KMS-11 (cell line): ENCODE measurements around the gene NGEF.

Source experiments
- H2AFZ ChIP-seq: fragments of 200-600 bp; sonication (generic); 2 replicates; pipeline ENCODE4 v1.6.1; 2016; ENCODE audit warnings: antibody characterized with exemption, mixed run types, low read depth
- H3K27ac ChIP-seq: fragments of 200-600 bp; sonication (generic); 2 replicates; pipeline ENCODE4 v1.6.1; 2016; ENCODE audit warnings: mild to moderate bottlenecking, mixed run types
- H3K27me3 ChIP-seq: fragments of 200-600 bp; sonication (generic); 2 replicates; pipeline ENCODE4 v1.6.1; 2017; ENCODE audit warnings: mild to moderate bottlenecking, low read depth, mixed run types, moderate library complexity; ENCODE audit not compliant: insufficient read depth
- H3K36me3 ChIP-seq: fragments of 200-600 bp; sonication (generic); 2 replicates; pipeline ENCODE4 v1.6.1; 2017; ENCODE audit warnings: mild to moderate bottlenecking, mixed run types; ENCODE audit not compliant: insufficient read depth
- H3K4me1 ChIP-seq: fragments of 200-600 bp; sonication (generic); 2 replicates; pipeline ENCODE4 v1.6.1; 2016; ENCODE audit warnings: mild to moderate bottlenecking, low read depth, mixed run types; ENCODE audit not compliant: poor library complexity, severe bottlenecking
- H3K4me2 ChIP-seq: fragments of 200-600 bp; sonication (generic); 2 replicates; pipeline ENCODE4 v1.7.0; 2016; ENCODE audit warnings: mild to moderate bottlenecking, mixed run types
- H3K4me3 ChIP-seq: fragments of 200-600 bp; sonication (generic); IDR thresholded peaks from 2 replicates; pipeline ENCODE4 v1.6.1; 2017; ENCODE audit warnings: low read depth, low read length, mixed read lengths; ENCODE audit not compliant: insufficient read depth
- H3K79me2 ChIP-seq: fragments of 200-600 bp; sonication (generic); 2 replicates; pipeline ENCODE4 v1.6.1; 2016; ENCODE audit warnings: low read depth, mixed run types; ENCODE audit not compliant: insufficient read depth
- H3K9ac ChIP-seq: fragments of 200-600 bp; sonication (generic); 2 replicates; pipeline ENCODE4 v1.6.1; 2016; ENCODE audit warnings: mild to moderate bottlenecking, mixed run types
- H4K20me1 ChIP-seq: fragments of 200-600 bp; sonication (generic); 2 replicates; pipeline ENCODE4 v1.6.1; 2016; ENCODE audit warnings: mild to moderate bottlenecking, mixed run types; ENCODE audit not compliant: insufficient read depth
- TF ChIP-seq, protein P1 (sequence below): fragments of 200-600 bp; sonication (generic); conservative IDR thresholded peaks from 2 replicates; pipeline ENCODE4 v1.6.1; 2017; ENCODE audit warnings: low read depth, mild to moderate bottlenecking, antibody characterized with exemption, low read length, moderate library complexity, mixed read lengths

NGEF gene

DNA sequence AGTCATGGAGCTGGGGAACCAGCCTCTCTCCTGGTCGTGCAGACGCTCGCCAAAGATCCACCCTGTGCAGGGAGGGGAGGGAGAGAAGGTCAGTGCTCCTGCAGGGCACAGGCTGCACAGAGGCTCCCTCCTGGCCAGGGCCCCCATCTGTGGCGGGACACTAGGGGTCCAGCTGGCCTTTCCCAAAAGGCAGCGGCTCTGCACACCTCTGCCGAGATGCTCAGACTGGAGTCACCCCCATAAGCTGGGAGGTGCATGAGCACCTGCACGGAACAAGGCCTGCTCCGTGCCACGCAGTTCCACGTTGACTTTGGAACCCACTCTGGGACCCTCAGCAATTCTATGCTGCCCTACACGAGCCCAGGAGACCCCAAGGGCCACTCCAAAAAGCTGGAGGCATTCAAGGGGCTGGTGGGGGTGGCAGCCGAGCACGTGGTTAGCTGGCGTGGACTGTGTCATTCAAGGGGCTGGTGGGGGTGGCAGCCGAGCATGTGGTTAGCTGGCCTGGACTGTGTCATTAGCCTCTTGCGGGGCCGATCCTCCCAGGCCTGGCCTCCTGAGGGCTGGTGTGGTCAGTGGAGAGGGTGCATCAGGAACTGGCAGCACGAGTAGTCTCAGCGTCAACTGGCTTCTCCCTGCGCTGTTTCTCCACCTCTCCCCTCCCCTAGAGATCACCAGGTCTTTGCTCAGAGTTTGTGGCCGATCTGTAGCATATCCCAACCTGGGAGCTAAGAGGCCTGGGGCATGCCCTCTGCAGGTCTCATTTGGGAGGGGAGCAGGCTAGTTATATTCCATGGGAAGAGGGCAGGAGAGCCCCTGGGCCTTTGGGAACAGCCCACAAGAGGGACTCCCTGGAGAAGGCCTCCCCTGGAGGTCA lies 133.2 kb downstream of the NGEF start:
- H3K27ac ChIP-seq, result no peak overlapping the region
- no peaks in the 10 kb centered on the region for H4K20me1 ChIP-seq
- TF ChIP-seq, protein P1, sequence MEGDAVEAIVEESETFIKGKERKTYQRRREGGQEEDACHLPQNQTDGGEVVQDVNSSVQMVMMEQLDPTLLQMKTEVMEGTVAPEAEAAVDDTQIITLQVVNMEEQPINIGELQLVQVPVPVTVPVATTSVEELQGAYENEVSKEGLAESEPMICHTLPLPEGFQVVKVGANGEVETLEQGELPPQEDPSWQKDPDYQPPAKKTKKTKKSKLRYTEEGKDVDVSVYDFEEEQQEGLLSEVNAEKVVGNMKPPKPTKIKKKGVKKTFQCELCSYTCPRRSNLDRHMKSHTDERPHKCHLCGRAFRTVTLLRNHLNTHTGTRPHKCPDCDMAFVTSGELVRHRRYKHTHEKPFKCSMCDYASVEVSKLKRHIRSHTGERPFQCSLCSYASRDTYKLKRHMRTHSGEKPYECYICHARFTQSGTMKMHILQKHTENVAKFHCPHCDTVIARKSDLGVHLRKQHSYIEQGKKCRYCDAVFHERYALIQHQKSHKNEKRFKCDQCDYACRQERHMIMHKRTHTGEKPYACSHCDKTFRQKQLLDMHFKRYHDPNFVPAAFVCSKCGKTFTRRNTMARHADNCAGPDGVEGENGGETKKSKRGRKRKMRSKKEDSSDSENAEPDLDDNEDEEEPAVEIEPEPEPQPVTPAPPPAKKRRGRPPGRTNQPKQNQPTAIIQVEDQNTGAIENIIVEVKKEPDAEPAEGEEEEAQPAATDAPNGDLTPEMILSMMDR, result no peak
- H2AFZ ChIP-seq, result no peak overlapping the region
- no peaks in the 10 kb centered on the region for H3K79me2 ChIP-seq
- H3K36me3 ChIP-seq, result no peaks in the 10 kb centered on the region
- H3K4me3 ChIP-seq, result no peak overlapping the region
- no peaks in the 10 kb centered on the region for H3K4me1 ChIP-seq
- H3K4me2 ChIP-seq, result no peak overlapping the region
- H3K27me3 ChIP-seq, result no peaks in the 10 kb centered on the region
- no peak overlapping the region for H3K9ac ChIP-seq

DNA sequence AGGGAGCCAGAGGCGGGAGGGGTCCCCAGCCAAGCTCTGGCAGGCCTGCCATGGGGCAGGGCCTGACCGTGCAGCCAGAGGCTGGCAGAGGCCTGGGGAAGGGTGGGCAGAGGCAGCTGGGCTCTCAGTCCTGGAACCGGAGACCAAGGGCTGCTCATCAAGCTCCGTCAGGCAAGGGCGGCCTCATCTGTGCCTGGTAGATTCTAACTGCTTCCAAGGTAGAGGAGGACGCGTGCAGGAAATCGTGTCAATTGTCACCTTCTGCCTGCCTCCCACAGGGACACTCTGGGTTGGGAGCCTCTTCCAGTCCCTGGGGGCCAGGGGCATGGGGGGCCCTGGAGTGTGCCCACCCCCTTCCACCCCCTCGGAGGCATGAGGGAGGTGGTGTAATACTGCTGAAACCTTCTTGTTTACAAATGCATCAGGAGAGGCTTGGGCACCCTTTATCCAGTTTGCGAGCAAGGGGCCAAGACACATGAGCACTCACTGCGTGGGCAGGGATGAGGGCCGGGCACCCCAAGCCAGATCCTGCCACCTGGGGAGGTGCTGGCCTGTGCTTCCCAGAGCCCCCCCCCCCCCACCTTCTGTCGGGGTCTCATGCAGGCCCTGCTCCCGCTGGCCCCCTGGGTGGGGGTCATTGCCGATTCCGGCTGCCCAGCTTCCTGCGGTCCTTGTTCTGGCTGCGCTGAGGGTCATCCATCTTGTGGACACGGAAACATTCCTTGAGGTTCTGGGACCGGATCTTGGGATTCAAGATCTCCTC lies 134.0 kb downstream of the NGEF start:
- no peaks in the 10 kb centered on the region for H3K79me2 ChIP-seq
- H3K9ac ChIP-seq, result no peak overlapping the region
- TF ChIP-seq, protein P1, result no peak
- H4K20me1 ChIP-seq, result no peaks in the 10 kb centered on the region
- no peaks in the 10 kb centered on the region for H3K36me3 ChIP-seq
- no peak overlapping the region for H3K4me3 ChIP-seq
- H3K4me1 ChIP-seq, result no peaks in the 10 kb centered on the region
- H3K27me3 ChIP-seq, result no peaks in the 10 kb centered on the region
- no peak overlapping the region for H2AFZ ChIP-seq
- H3K27ac ChIP-seq, result no peak overlapping the region
- no peak overlapping the region for H3K4me2 ChIP-seq

DNA sequence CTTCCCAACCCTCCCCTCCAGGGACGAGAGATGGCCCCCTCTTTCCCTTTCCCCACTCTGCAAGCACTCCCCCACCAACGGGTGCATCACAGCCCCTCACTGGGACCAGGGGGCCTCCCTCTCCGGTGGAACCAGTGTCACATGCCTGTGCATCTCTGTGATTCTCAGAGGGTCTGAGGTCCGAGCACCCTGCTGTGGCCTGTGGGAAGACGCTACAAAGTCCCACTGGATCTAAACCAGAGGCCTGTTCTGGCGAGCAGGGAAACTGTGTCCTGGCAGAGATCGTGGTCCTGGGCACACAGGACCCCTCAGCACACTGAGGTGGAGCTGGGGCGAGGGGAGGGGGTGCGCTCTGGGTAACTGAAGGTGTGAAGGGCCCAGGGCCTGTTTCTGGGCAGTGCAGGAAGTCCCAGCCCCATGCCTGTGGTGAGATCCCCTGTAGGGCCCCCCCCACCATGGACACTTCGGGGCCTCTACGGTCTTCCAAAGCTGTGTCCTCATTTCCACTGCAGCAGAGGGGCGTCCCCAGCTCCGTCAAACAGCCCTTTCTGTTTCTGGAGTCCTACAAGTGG lies 135.0 kb downstream of the NGEF start:
- no peaks in the 10 kb centered on the region for H3K79me2 ChIP-seq
- TF ChIP-seq, protein P1, result no peak
- H3K4me3 ChIP-seq, result no peak overlapping the region
- H3K27ac ChIP-seq, result no peak overlapping the region
- H3K4me2 ChIP-seq, result no peak overlapping the region
- H3K9ac ChIP-seq, result no peak overlapping the region
- H2AFZ ChIP-seq, result no peak overlapping the region
- H3K36me3 ChIP-seq, result no peaks in the 10 kb centered on the region
- no peaks in the 10 kb centered on the region for H3K4me1 ChIP-seq
- H4K20me1 ChIP-seq, result no peaks in the 10 kb centered on the region
- H3K27me3 ChIP-seq, result no peaks in the 10 kb centered on the region

DNA sequence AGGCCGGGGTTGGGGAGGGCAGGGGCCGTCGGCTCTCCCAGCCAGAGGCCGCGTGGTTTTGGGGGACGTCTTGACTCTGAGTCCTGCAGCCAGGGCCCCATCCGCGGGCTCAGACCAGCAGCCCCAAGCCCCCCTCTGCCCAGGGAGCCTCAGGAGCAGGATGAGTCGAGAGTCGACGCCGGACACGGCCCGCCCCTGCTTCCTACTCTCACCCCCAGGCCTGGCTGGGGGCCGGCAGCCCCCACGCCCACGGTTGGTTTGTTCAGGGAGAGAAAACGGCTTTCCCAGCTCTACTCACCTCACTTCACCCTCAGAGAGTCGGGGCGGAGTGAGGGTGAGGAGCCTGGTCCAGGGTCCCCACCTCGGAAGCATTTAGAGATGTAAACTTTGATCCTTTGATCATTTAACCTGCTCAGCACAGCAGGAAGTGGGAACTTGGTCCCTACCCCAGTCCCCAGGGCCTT lies 136.0 kb downstream of the NGEF start:
- Histone ChIP-seq H2AFZ (peak overlapping the region; percentile 64; the same call in 1 of the 2 replicates), H3K4me2 (no peak overlapping the region), H3K4me3 (no peak overlapping the region), H3K27ac (no peak overlapping the region), H3K9ac (no peak overlapping the region), H3K79me2 (no peaks in the 10 kb centered on the region), H4K20me1 (no peaks in the 10 kb centered on the region), H3K36me3 (no peaks in the 10 kb centered on the region), H3K27me3 (no peaks in the 10 kb centered on the region), H3K4me1 (no peaks in the 10 kb centered on the region)
- TF ChIP-seq, protein P1, result no peak
